Measurements from ENCODE around the gene SMC4.

Gene SMC4

DNA sequence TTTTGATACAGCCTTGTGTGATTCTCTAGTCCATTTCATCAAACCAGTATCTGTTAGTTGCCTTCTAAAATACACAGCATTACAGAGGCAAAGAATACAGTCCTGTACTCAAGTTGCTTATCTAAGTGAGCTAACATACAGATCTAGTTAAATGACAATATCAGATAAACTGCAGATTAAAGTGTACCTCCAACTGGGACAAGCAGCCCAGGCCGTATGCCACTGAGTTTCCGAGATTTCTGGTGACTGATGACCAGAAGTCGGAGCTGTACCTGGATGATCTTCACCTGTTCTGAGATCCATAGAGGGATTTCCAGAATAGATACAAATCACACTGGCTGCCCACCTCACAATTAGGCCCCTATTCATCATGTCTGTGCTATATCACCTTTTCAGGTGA is 56.4 kb downstream of the SMC4 start:
- TF ChIP-seq ZFX (IDR thresholded peaks at IDR 0.05), result no peak
- TF ChIP-seq, protein P1, sequence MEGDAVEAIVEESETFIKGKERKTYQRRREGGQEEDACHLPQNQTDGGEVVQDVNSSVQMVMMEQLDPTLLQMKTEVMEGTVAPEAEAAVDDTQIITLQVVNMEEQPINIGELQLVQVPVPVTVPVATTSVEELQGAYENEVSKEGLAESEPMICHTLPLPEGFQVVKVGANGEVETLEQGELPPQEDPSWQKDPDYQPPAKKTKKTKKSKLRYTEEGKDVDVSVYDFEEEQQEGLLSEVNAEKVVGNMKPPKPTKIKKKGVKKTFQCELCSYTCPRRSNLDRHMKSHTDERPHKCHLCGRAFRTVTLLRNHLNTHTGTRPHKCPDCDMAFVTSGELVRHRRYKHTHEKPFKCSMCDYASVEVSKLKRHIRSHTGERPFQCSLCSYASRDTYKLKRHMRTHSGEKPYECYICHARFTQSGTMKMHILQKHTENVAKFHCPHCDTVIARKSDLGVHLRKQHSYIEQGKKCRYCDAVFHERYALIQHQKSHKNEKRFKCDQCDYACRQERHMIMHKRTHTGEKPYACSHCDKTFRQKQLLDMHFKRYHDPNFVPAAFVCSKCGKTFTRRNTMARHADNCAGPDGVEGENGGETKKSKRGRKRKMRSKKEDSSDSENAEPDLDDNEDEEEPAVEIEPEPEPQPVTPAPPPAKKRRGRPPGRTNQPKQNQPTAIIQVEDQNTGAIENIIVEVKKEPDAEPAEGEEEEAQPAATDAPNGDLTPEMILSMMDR (conservative IDR thresholded peaks at IDR 0.05), result no peak
- no peak overlapping the region for H3K27ac ChIP-seq

DNA sequence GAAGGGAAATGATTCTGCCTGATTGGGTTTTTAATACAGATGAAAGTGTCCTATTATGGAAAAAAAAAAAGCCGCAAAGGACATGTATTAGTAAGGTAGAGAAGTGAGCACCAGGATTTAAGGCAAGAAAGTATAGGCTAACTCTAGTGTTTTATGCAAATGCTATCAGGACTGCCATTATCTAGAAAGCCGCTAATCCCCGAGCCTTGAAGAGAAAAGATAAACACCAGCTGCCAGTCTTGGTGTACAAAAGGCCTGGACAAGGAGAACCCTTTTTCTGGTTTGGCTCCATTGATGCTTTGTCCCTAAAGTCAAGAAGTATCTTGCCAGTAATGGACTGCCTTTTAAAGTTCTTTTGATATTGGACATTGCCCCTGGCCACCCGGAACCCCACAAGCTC is 58.7 kb downstream of the SMC4 start:
- TF ChIP-seq ZFX (IDR thresholded peaks at IDR 0.05), result no peak
- TF ChIP-seq, protein P1 (conservative IDR thresholded peaks at IDR 0.05), result no peak
- H3K27ac ChIP-seq, result no peak overlapping the region

DNA sequence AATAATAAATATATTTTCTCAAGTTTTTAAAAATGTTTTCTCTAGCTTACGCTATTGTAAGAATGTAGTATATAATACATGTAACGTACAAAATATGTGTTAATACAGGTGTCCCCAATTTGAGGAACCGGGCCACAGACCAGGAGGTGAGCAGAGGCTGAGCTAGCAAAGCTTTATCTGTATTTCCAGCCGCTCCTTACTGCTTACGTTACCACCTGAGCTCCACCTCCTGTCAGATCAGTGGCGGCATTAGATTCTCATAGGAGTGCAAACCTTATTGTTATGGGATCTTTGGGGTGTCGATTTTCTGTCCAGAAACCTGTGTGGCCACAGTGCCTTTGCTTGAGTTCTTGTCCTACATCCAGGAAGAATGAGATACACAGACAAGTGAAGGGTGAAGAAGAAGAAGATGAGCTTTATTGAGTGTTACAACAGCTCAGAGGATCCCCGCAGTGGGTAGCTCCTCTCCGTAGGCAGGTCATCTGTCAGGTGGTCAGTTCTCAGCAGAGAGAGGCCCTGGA is 60.1 kb downstream of the SMC4 start:
- TF ChIP-seq, protein P1 (conservative IDR thresholded peaks at IDR 0.05), result no peak
- no peak for TF ChIP-seq ZFX (IDR thresholded peaks at IDR 0.05)

DNA sequence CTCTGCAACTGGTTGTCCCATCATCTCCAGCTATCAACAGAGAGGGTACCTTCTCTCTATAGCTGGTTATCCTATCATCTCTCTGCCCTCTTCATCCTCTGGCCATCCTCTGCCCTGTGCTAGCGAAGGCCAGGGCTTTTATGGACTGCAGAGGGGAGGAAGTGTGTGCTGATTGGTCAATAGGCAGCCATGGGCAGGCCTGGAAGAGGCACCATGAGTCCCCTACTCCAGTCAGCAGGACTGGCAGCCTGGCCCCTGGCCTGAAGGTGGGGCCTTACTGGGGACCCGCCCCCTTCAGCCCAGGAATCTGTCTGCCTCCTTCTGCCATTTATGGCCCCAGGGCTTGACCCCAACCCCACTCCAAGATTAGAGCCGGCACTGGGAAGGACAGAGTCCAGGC is 60.6 kb downstream of the SMC4 start:
- TF ChIP-seq, protein P1 (conservative IDR thresholded peaks at IDR 0.05), result no peak
- TF ChIP-seq ZFX (IDR thresholded peaks at IDR 0.05), result no peak
- H3K27ac ChIP-seq, result no peak overlapping the region

More for the DNA sequence above, 60.1 kb downstream of the SMC4 start:
- H3K27ac ChIP-seq, result no peak overlapping the region

DNA sequence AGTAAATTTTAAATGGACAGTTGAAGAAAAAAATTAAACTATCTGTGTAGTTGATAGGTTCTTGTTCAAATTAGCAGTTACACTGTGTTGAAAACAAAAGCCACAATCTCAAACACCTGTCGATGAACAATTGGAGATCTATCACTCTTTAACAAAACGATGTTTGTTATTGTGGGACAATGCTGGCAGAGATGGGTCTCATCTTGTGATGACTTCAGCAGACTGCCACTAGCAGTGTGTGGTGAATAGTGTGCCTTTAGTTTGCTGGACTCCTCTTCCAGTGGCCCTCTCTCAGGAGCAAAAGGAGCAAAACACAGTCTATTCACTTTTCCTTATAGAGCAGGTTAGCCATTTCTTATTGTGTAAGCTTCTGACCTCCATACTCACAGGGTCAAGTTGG is 64.9 kb downstream of the SMC4 start:
- H3K27ac ChIP-seq, result no peak overlapping the region
- TF ChIP-seq, protein P1 (conservative IDR thresholded peaks at IDR 0.05), result no peak
- no peak for TF ChIP-seq ZFX (IDR thresholded peaks at IDR 0.05)

DNA sequence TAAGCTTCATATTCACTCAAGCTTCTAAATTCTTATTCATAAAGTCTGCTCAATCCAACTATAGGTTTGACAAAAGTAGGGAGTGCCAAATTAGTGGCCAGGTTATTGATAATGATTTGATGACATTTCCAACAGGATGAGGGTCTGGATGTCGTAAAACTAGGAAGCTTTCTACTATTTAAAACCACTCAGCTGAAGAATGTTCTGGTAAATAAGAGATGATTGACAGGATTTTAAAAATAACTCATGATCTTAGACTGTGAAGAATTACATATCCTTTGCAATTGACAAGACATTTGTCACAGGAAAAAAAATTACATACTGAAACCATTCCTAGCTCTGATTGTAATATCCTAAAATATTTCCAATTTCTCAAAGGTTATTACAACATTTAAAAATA is 65.5 kb downstream of the SMC4 start:
- TF ChIP-seq, protein P1 (conservative IDR thresholded peaks at IDR 0.05), result no peak
- TF ChIP-seq ZFX (IDR thresholded peaks at IDR 0.05), result no peak

DNA sequence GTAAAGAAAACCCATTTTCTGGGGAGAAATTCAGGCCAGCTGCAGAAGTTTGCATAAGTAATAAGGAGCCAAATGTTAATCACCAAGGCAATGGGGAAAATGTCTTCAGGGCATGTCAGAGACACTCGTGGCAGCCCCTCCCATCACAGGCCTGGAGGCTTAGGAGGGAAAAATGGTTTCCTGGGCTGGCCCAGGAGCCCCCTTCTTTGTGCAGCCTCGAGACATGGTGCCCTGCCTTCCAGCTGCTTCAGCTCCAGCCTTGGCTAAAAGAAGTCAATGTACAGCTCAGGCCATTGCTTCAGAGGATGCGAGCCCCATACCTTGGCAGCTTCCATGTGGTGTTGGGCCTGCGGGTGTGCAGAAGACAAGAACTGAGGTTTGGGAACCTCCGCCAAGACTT is 70.7 kb downstream of the SMC4 start:
- no peak overlapping the region for H3K27ac ChIP-seq
- TF ChIP-seq, protein P1 (conservative IDR thresholded peaks at IDR 0.05), result no peak
- no peak for TF ChIP-seq ZFX (IDR thresholded peaks at IDR 0.05)

More for the DNA sequence above, 65.5 kb downstream of the SMC4 start:
- H3K27ac ChIP-seq, result no peak overlapping the region

All from C4-2B (cell line).